NCI-H1092 treated with DMSO at 0.1 percent for 48 hours (cell line): ENCODE results near the gene PPP3CA.
"Not testable (repeated sequence)": the region's sequence is repeated elsewhere in the genome, so short reads cannot be mapped to it uniquely, and the experiment has no call there.

Experiments used
- DNase-seq: peaks from one replicate; lab custom pipeline; 2025; lab: John Stamatoyannopoulos, UW

The PPP3CA gene

DNA sequence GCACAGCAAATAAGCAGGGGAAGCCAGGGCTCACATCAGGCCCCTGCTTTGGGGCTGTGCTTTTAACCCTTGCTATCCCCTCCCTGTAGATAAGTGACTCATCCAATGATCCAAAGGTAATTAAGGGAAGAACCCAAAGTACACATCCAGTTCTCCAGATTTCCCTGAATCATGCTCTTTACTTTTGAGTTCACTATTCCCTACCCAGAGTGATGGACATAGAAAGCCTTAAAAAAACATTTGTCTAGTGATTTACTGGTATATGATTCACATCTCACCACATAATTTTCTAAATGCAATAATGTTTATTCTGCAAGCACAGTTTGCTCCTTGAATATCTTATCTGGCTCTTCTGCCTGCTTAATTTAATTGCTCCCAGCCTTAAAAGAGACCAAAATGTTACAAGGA is 136.2 kb downstream of the PPP3CA start:
- no peak for DNase-seq

DNA sequence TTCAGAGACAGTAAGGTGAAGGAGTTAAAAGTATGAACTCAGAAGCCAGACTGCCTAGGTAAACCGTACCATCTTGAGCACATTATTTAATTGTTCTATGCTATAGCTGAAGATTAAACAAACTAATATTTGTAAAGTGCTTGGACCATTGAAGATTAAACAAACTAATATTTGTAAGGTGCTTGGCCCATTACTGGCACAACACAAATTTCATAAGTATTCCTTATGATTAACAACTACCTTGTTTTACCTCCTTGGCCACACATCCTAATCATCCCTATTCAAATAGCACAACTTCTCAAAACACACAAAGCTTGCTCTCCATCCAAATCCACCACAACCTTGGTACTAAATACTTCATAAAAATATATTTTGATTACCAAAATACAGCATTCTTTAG is 137.0 kb downstream of the PPP3CA start:
- no peak for DNase-seq

DNA sequence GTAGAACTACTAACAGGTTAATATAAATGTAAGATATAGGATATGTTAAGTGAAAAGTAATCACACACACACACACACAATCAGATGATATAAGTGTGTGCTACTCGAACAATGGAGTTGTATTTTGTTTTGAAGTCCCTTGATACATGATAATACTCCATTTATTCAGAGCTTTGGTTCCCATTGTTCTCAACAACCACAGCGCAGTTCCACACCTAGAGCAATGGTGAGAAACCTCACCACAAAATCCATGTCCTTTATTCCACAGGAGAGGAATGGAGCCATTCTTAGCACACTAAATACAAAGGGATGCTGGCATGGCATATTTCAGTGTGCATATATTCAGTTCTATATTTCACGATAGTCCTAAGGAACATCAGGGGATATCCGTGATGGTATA is 139.2 kb downstream of the PPP3CA start:
- DNase-seq, result no peak

DNA sequence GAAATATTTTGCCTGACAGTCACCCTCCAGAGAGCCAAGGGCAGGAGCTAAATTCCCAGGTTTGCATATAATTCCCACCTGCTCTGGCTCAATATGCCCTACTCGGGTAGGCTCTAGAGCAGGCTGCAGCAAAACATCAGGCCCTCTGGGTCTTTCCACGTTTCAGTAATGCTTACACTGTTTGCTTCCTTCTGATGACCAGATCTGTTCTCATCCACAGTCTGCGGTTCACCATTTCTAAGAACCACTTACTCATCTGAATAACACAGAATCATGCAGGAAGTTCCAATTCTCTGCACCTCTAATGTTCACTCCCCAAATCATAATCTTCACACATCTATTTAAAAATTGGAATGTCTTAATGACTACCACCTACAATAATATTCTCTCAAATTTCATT is 141.4 kb downstream of the PPP3CA start:
- no peak for DNase-seq

DNA sequence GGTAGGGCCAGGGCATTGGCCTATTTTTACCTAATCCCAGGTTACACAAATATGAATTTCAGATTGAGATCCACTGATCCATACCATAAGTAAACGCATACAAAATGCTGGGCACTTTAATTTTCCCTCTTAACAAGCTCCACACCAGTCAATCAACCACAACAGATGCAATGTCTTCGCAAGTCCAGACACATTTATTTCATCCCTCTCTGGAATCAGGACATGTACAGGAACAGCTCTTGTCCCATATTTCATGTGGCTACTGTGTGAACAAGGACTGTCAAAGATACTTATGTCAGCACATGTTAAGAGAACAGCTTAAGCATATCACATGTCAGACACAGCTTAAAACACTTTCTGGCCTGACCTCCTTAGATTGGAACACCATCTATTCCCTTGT is 145.9 kb downstream of the PPP3CA start:
- DNase-seq, result no peak

DNA sequence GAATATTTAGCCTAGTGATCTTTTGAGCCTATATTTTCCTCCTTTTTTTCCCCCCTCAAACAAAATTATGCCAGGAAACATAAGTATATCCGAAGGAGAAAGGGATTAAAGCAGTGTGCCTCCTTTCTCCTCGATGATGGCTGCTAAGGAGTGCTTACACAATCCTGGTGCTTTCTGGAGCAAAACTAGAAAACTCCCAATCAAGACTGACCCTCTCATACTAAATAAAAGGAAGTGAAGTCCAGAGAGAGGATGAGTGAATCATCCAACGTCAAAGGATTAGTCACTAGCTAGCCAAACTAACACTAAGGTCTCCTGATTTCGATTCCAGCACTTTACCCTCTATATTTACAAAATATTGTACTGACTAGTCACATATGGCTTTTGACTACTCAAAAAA is 146.8 kb downstream of the PPP3CA start:
- DNase-seq, result no peak

DNA sequence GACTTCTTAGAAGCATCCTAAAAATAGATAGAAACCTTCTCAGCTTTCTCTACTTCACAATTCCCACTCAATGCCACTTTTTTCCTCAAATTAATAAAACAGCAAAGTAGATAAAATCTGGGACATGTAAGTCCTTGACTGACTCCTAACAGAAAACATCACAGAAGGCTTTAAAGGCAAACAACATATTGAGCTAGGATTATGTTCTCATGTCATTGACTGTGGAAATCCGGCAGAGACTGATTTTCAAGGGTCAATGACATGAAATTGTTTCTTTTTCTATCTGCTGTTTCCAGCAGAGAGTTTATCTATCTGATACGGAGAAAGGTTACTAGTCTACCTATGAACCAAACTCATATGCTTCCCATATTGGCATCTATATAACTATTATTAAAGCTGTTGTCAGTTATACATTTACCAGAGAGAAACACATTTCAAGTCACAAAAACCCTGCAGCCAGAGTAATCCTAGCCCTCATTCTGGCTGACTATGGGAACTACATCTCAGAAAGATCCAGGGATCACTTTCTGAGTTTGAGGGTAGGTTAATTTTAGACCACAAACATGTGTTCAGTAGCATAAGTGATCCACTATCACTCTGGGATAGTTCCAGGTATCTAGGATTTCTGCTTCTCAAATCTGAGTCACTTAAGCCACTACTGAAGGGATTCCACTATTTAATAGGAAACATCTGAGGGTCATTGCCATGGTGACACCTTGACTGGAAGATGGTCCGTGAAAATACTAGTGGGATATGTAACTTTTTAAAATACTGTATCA is 147.6 kb downstream of the PPP3CA start:
- DNase-seq, result peak; percentile 13

DNA sequence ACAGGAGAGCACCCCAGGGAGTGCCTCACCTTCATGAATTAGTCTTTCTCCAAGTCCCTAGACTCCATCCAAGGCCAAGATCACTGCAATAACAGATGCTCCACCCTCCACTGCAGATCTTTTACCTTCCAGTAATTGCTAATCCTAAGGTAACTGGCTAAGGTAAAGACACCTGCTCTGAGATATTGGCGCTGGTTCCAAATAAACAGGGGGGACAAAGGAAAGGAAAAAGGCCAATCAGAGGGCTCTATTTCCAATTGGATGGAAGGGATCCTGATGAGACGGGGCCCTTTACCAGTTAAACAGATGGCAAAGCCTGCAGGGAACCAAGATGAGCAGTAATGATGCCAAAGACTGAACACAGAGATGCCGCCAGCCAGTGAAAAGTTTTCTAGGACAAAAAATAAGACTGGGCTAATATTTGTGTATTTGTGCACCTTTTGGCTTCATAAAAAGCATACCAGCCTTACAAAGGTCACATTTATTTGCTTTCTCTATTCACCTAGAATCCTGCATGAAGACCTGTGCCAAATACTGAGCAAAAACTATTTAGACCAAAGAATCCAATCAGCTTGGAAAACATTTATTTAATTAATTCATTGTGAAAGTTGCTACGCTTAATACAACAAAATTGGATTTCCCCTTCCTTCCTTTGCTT is 148.5 kb downstream of the PPP3CA start:
- DNase-seq, result peak; percentile 73

DNA sequence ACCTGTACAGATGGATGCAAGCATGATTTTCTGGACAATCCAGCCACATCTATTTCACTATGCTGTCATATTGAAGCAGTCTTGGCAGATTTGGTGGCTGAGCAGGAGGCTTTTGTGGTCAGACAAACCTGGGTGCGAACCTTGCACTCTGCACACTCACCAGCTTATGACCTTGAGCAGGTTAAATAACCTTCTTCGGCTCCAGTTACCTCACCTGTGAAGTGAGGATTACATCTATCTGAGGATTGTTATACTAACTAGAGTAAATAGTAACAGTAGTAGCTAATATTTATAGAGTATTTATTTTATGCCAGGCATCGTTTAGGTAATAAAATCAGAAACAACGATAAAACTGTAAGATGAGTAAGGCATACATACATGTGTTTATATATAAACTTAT is 150.0 kb downstream of the PPP3CA start:
- DNase-seq, result no peak

DNA sequence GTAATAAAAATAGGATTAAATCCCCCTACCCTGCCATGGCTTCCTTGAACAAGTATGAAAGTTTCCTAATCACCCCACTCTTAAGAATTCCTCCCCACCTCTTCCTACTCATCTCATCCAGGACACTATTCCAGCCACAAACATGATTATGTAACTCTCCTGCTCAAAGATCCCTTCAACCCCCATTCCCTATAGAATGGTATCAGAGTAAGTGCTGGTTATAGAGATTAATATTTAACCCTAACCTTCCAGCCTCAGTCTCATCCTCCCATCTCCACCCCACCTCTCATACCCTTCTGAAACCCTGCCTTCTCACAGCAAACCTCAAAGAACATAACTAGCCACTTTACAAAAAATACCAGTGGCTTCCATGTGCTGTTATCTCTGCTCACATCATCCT is 155.1 kb downstream of the PPP3CA start:
- DNase-seq, result no peak

DNA sequence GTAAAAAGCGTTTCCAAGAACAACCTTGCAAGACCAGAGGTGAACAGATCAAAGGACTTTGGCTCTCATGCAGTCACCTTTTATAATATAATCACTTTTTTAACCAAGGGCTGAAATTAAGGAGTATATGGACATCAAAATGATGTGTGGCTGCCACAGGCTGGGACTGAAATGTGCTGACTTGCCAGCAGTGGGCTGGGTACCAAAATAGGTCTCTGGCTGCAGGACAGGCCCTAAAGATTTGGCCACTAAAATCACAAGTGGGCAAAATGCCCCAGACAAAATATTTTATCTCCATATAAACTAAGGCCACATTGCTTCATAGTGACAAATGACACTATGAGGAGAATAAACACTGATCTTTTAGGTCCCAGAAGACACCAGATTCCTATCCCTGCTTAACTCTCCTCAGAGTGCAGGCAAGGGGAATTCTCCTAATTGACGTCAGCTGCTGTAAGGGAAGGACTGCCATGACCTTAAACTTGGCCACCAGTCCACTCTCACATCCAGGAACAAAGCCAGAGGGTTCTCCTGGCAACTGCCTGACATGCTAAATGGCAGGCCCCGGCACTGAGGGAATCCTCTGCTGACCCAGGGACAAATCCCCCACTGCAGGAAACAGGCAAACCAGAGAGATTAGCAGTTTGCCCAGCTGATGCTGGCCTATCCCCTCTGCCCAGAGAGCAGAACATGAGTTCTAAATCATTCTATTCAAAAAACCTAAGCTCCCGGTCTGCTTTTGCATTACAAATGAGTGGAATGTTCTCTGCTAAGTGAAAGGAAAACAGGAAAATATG is 155.8 kb downstream of the PPP3CA start:
- peak; percentile 49 for DNase-seq

DNA sequence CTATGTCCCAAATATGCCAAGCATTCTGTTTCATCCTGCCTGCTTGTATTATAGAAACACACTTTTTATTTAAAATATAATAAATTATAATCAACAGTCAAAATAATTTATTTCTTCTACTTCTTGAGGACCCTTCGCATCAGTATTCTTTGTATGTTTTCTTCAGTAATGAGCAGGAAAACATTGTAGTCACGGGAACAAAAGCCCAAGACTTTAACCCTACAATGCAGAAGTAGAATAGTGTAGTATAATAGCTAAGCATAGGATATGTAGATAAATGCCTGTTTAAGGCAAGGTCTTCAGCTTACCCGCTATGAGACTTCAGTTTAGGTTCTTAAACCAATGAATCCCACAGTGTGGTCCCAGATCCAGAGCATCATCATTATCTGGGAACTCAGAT is 156.6 kb downstream of the PPP3CA start:
- DNase-seq, result no peak

DNA sequence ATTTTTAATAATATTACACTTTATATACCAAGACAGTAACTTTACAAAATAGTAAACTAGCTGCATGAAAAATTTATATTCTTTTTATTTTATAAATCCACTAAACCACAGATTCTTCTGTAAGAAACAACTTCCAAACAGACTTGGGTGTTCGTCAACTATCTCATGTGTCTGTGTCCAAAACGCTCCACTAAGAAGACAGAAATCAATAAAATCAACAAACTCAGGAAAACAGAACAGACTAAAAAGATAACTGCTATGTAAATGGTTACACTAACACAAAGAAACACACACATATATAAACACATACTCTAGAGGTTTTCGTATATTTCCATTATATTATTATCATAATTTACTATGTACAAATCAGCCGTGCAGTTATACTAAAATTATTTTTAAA is 158.4 kb downstream of the PPP3CA start:
- DNase-seq, result no peak

DNA sequence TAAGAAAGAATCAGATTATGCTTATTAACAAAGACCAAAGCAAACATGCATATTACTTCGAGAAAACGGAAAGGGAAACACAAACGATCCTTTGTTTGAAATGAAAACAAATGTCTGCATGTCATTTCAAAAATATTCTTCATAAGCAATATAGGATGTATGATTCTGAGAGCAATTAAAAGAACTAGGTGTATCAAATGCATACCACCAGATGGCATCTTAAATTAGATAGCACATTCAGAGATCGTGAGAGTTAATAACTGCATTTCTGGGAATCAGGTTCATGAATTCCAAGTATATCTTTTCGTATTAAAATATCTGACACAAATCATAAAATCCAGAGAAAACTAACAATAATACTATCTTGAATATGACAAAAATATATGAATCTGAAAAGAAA is 159.5 kb downstream of the PPP3CA start:
- peak; percentile 5 for DNase-seq

DNA sequence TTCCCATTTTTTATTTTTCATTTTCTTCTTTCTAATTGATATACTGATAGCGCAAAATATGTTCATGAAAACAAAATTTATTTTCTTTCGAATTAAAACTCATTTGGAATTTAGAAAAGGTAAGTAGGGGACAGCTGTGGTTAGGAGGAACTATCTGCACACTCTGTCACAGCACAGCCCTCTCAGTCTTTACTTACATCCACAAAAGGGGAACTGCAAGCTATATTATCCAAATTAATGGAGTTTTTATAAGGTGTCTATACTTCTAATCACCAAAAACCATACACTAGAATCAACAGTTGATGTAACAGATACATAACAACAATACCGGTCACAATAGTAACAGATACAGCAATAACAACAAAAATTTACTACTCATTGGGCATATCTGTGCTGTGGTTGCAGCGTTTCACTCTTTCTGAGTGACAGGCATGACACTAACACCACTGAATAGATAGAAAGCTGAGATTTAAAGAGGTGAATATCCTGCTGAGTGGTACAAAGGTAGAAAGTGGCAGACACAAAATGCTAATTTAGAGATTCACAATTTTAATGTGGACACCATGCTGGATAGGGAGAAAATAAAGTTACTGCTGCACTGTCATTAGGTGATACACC is 160.7 kb downstream of the PPP3CA start:
- no peak for DNase-seq

DNA sequence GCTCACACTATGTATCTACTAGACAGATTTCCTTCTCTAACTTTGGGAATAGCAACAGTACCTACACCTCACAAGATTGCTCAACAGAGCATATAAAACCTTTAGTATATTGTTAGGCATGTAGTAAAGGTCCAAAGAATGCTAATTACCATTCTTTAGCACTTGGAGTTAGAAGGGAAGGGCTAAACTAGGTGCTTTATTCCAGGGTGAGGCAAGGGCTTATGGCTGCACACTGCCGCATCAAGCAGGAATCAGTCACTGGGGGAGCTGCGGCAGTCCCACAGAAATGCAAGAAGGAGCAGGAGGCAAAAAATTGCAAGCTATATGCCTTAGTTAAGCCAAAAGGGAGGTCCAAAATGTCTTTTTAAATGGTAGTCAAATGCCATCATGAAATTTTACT is 162.7 kb downstream of the PPP3CA start:
- no peak for DNase-seq

DNA sequence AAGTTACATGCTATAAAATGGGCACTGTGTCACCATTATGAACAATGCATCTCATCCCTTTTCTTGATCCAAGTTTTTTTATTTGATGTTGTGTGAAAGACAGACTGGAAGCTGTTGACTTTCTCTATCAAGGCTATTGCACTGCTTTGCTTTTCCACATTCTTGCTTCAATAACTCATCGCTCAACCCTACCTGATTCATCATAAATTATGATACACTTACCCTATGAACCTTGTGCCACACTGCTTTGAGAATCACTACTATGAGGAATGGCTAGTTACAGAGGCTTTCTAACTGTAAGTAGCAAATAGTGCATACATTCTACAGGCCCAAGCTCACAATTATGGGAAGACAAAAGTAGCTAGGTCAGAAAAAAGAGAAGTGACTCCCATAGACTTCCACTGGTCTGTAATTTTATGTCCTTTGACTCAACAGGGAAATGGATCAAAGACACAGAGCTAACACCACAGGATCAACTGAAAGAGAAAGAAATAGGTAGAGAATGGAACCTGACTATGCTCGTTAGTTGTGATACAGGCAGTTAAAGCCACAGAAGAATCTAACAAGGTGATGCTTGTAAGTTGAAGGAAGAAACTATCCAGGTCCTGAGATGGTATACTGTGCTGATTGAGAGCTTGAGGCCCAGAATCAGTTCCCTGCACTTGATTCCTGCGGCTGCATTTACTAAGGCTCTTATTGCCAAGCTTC is 163.5 kb downstream of the PPP3CA start:
- DNase-seq, result no peak

DNA sequence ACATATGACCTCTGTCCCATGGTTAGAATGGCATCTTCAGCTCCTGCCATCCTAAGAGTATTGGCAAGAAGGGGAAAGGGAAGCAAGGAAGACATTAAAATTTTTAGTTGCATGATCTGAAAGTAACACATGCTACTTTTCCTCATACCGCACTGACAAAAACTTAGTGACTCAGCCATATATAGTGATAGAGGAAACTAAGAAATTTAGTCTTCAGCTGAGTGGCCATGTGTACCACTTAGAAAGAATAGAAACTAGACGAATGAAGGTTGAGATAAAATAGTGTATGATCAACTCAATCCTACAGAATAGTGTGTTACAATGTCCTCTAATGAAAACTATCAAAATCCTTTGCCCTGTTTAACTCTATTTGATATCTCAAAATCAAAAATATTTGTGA is 164.1 kb downstream of the PPP3CA start:
- no peak for DNase-seq

DNA sequence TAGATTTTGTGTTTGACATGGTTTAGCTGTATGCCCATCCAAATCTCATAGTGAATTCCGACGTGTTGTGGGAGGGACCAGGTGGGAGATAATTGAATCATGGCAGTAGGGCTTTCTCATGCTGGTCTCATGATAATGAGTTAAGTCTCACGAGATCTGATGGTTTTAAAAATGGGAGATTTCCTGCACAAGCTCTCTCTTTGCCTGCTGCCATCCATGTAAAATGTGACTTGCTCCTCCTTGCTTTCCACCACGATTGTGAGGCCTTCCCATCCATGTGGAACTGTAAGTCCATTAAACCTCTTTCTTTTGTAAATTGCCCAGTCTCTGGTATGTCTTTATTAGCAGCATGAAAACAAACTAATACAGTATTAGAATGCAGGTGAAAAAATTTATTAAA is 164.6 kb downstream of the PPP3CA start:
- DNase-seq, result not testable (repeated sequence)

DNA sequence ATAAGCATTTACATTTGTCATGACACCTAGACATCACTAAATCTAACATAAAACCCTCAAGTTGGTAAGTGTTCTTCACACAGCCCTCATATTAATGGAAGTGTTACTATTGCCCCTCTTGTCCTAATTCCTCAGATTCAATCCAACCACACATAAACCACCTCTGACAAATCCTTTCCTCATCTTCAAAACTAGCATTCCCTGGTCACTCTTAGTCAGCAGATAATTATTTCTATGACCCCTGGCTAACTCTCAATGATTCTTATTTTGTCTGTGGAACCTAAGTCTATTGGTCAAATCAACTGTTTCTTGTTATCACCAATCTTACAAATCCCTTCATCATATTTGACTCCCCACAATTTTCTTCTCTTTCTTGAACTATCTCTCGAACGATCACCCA is 168.6 kb downstream of the PPP3CA start:
- no peak for DNase-seq

DNA sequence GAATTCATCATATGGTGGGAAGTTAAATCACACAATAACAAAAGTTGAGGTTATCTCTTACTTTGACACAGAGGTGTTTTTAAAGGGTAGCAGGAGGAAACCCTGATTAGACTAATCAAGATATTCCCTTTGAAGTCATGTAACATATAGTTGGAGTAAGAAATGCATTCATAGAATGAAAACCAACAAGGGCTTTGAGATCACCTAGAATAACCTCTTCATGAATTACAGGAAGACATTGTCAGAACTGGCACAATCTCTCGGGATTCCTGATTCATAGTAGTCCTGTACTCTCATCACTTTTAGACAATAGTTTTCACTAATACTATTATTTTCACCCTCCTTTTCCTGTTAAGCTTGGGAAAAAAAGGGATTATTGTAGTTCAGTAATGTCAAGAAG is 170.2 kb downstream of the PPP3CA start:
- no peak for DNase-seq
